HTERT RPE-1 (cell line): Measurements from ENCODE around the gene ITM2B.
"Not testable (repeated sequence)": the region's sequence is repeated elsewhere in the genome, so short reads cannot be mapped to it uniquely, and the experiment has no call there.

Experiments
- in situ Hi-C: fragments of 300-500 bp; cut with MboI; formaldehyde crosslinking; loops from 4 replicates; pipeline ENCODE4 v1.14.3; 2020; ENCODE audit warnings: low sequenced_read_pairs

Gene ITM2B

DNA sequence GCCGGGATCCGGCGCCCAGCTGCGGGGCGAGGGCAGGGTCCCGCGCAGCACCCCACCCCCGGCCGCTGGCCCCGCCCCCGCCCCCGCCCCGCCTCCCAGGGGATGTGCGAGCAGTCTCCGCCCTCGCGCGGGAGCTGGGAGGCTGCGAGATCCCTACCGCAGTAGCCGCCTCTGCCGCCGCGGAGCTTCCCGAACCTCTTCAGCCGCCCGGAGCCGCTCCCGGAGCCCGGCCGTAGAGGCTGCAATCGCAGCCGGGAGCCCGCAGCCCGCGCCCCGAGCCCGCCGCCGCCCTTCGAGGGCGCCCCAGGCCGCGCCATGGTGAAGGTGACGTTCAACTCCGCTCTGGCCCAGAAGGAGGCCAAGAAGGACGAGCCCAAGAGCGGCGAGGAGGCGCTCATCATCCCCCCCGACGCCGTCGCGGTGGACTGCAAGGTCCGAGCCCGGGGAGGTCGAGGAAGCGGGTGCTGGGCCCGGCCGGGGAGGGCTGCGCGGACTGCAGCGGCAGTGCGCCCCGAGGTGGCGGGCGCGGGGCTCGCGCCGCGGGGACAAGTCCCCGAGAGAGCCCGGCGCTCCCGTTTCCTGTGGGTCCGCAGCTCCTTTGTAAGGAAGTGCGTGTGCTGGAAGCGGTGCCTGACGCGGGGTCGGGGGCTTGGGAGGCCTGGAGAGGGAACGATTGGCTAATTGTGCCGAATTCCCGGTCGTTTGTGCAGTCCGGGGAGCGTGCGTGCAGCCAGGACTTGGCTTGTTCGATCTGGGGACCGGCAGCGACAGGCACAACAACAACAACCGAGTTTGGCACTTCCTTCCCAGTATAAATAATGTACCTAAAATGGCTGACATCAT, at the start of gene ITM2B:
ITM2B (plus strand) TSS at position 161 of the 843 bp plus-strand sequence; CDS start at position 316, 155 bp downstream.
- in situ Hi-C loops = no loop called here

DNA sequence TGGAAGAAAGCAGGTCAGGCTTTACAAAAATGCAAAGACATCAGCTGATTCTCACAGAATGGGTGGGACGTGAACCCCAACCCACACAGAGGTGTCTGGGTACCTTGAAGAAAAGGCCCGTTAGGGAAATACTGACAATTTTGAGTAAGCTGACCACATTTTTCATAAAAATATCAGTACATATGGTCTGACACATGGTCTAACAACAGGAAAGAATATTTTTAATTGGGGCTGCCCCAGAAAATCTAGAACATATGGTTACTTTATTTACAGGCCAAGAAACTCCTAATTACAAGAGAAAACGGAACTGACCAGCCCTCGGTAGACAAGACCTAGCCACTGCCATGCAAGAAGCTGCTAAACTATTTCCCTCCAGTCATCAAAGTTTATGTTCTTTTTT, 48.7 kb upstream of the ITM2B start:
- in situ Hi-C loops = no loop called here

GRCh38 chr13:48185018-48185417, 48.0 kb upstream of the ITM2B start:
- in situ Hi-C loops = no loop called here

GRCh38 chr13:48186722-48187121, 46.3 kb upstream of the ITM2B start:
- in situ Hi-C loops = no loop called here

DNA sequence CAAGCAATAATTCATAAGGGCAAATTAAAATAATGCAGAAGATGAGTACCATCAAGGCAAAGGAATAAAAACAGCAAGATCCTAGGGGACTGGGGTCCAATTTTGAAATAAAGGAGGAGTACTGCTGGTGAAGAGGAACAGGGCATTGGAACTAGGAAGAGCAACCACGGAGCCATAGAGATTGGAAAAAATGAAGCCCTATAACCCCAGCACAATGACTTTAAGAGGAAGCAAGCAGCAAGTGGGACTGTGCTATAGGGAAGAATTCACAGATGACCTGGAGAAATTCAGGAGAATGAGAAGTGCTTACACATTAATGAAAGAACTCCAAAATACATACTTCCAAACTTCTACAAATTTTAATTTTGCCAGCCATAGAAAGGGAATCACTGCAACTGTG, 44.9 kb upstream of the ITM2B start:
- in situ Hi-C loops = no loop called here

- in situ Hi-C loops = no loop called here
Observed at GRCh38 chr13:48188601-48189000, 44.4 kb upstream of the ITM2B start.

GRCh38 chr13:48189171-48189570, 43.8 kb upstream of the ITM2B start:
- in situ Hi-C loops = no loop called here

DNA sequence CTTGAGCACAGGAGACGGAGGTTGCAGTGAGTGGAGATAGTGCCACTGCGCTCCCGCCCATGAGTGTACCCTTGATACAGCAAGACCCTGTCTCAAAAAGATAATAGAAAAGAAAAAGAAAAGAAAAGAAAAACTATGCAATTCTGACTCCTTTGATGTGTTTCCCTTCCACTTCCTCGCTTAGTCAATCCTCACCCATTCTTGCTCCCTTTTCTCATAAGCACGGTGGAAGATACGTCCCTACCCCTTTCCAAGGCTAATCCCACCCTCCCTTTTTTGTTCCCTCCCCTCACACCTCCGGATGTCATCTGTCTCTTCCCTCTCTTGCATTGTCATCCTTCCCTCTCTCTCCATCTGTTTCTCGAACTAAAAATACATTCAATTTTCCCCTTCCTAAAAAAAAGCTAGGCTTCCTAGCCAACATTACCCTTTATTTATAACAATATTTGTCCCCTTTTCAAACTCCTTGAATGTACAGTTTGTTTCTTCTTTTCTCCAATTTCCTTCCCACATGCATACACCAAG, 40.5 kb upstream of the ITM2B start:
- in situ Hi-C loops = no loop called here

DNA sequence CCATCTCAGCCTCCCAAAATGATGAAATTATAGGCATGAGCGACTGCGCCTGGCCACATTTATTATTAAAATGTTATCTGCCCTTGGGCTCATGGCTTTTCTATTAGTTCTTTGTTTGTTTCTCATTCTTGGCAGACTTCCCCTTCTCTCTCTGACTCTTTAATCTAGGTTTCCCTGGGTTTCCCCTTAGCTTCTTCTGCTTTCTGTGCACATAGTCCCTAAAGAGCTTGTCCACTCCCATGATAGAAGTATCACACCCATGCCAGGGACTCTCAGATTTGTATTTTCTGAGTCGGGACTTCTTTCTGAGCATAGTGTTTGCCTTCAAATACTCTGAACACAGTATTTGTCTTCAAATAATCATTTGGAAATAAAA, 38.6 kb upstream of the ITM2B start:
- in situ Hi-C loops = no loop called here

DNA sequence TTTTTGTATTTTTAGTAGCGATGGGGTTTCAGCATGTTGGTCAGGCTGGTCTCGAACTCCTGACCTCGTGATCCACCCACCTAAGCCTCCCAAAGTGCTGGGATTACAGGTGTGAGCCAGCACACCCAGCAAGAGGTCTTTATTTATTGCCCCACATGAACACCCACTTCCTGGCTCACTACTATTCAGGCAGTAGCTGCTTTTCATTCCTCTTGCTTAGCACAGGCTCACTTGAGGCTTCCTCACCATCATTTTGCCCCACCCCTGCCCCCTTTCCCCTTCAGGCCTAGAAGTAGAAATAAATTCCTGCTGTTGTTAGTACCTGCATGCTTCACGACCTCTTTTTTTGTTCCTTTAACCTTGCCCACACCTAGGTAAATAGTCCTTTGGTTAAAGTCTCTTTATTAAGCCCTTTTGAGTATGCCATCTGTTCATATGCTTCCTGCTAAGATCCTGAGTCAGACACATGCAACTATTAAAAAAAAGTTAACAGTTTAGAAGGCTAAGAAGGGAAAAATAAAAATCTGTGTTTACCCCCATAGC, 33.5 kb upstream of the ITM2B start:
- in situ Hi-C loops = no loop called here

DNA sequence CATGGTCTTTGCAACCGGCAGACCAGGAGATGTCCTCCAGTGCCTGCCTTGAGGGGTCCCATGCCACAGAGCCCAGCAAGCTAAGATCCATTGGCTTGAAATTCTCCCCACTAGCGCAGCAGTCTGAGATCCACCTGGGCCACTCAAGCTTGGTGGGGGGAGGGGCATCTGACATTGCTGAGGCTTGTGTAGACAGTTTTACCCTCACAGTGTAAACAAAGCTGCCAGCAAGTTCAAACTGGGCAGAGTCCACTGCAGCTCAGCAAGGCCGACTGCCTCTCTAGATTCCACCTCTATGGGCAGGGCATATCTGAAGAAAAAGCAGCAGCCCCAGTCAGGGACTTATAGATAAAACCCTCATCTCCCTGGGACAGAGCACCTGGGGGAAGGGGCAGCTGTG, 32.0 kb upstream of the ITM2B start:
- in situ Hi-C loops = no loop called here

GRCh38 chr13:48207207-48207606, 25.8 kb upstream of the ITM2B start:
- in situ Hi-C loops = not testable (repeated sequence)

DNA sequence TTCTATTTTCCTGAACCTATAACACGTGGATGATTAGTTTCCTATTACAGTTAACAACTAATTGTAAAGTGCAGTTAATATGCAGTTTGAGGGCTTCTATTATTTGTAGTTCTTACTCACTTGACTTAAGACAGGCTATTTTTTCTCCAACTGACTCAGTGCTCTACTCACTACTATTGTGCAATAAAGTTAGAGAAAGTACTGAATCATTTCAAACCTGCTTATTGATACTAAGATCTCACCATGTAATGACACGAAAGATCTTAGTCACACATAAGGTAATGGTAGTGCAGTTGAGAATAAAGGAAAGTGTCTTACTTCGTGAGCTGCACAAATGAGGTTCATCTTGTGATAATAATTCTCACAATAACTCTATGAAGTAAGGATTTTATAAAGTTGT, 22.8 kb upstream of the ITM2B start:
- in situ Hi-C loops = no loop called here

GRCh38 chr13:48214519-48215121, 18.4 kb upstream of the ITM2B start:
- in situ Hi-C loops = no loop called here

- in situ Hi-C loops = not testable (repeated sequence)
Observed at GRCh38 chr13:48215511-48216203, 17.3 kb upstream of the ITM2B start.

- in situ Hi-C loops = no loop called here
Observed at GRCh38 chr13:48216204-48216711, 16.7 kb upstream of the ITM2B start.

- in situ Hi-C loops = no loop called here
Observed at GRCh38 chr13:48220592-48220980, 12.4 kb upstream of the ITM2B start.

- in situ Hi-C loops = no loop called here
Observed at GRCh38 chr13:48220981-48221685, 11.9 kb upstream of the ITM2B start.

GRCh38 chr13:48221686-48222187, 11.3 kb upstream of the ITM2B start:
- in situ Hi-C loops = no loop called here
